OCI-LY1 (cell line): ENCODE data around the gene NFIA.

ENCODE experiments used
- H2AFZ ChIP-seq: fragments of 200-600 bp; sonication (generic), shearing (Covaris generic); 2 replicates; pipeline ENCODE4 v1.6.0; 2014; ENCODE audit warnings: antibody characterized with exemption, mild to moderate bottlenecking, low read length
- H3F3A ChIP-seq: fragments of 200-600 bp; sonication (generic), shearing (Covaris generic); 2 replicates; pipeline ENCODE4 v1.6.0; 2014; ENCODE audit warnings: mild to moderate bottlenecking, antibody characterized with exemption, low read length, moderate library complexity; ENCODE audit not compliant: insufficient read depth
- H3K27ac ChIP-seq: fragments of 200-600 bp; sonication (generic); 2 replicates; pipeline ENCODE4 v1.5.1; 2014; ENCODE audit warnings: low read length, mixed run types, mild to moderate bottlenecking, low read depth; ENCODE audit not compliant: poor library complexity, severe bottlenecking
- H3K27me3 ChIP-seq: fragments of 200-600 bp; sonication (generic); 2 replicates; pipeline ENCODE4 v1.6.0; 2014; ENCODE audit warnings: antibody characterized with exemption, mild to moderate bottlenecking, low read length, moderate library complexity; ENCODE audit not compliant: insufficient read depth
- H3K36me3 ChIP-seq: fragments of 200-600 bp; sonication (generic); 2 replicates; pipeline ENCODE4 v1.6.1; 2014; ENCODE audit warnings: mild to moderate bottlenecking, antibody characterized with exemption, low read length, moderate library complexity, mixed read lengths; ENCODE audit not compliant: insufficient read depth
- H3K4me1 ChIP-seq: fragments of 200-600 bp; sonication (generic); 2 replicates; pipeline ENCODE4 v1.5.1; 2014; ENCODE audit warnings: mild to moderate bottlenecking, low read length, moderate library complexity; ENCODE audit not compliant: insufficient read depth, severe bottlenecking
- H3K4me2 ChIP-seq: fragments of 200-600 bp; sonication (generic), shearing (Covaris generic); 2 replicates; pipeline ENCODE4 v1.6.1; 2014; ENCODE audit warnings: low read length
- H3K4me3 ChIP-seq: fragments of 200-600 bp; sonication (generic); 2 replicates; pipeline ENCODE4 v1.5.1; 2014; ENCODE audit warnings: low read length, low read depth, mild to moderate bottlenecking, mixed read lengths; ENCODE audit not compliant: poor library complexity, severe bottlenecking
- H3K79me2 ChIP-seq: fragments of 200-600 bp; shearing (Covaris generic); 2 replicates; pipeline ENCODE4 v1.6.1; 2016; ENCODE audit warnings: mixed run types, low read length, mixed read lengths; ENCODE audit not compliant: insufficient read depth
- H3K9ac ChIP-seq: fragments of 200-600 bp; sonication (generic), shearing (Covaris generic); 2 replicates; pipeline ENCODE4 v1.6.1; 2014; ENCODE audit warnings: mild to moderate bottlenecking, low read length, mixed read lengths
- H3K9me2 ChIP-seq: fragments of 200-600 bp; sonication (generic), shearing (Covaris generic); 2 replicates; pipeline ENCODE4 v1.6.1; 2014; ENCODE audit warnings: low read depth, mild to moderate bottlenecking, low read length, mixed read lengths
- H3K9me3 ChIP-seq: fragments of 200-600 bp; shearing (Covaris generic); 2 replicates; pipeline ENCODE4 v1.6.1; 2014; ENCODE audit warnings: low read length, mixed read lengths
- H4K20me1 ChIP-seq: fragments of 200-600 bp; sonication (generic), shearing (Covaris generic); 2 replicates; pipeline ENCODE4 v1.6.0; 2016; ENCODE audit warnings: mild to moderate bottlenecking, low read length; ENCODE audit not compliant: insufficient read depth
- CTCF ChIP-seq: fragments of 200-600 bp; sonication (generic), shearing (Covaris generic); IDR thresholded peaks from 2 replicates; pipeline ENCODE4 v1.5.1; 2017; ENCODE audit warnings: mild to moderate bottlenecking, antibody characterized with exemption, low read length, moderate library complexity, mixed read lengths
- EZH2 ChIP-seq: fragments of 200-600 bp; sonication (generic), shearing (Covaris generic); IDR thresholded peaks from 2 replicates; pipeline ENCODE4 v1.8.0; 2017; ENCODE audit warnings: borderline replicate concordance, mixed run types, mild to moderate bottlenecking, antibody characterized with exemption, low read length, moderate library complexity, mixed read lengths

NFIA gene

DNA sequence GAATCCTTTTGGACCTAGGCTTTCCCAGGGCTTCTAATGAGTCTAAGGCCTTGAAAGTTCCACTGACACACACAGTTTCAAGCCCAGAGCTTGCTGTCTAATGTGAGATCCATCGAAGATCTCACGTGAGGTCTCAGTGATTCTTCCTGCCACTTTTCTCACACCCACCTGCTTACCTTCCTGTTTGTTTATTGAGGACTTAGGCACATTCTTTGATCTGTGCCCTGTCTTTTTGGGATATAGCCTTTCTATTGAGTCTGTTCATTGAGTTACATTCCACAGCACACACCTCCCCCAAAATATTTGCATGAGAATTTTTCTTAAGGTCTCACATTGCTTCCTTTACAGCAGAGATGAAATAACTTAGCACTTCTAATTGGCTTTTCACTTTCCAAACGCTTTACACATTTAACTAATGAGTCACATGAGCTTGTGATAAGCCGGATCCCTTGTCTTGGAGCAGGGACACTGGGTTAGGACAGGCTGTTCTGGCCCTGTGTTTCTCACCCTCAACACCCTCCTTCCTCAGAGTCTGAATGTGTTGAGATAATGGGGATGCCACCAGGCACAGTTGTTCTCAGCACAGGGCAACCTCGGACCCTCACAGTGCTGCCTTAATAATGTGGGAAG lies 354.2 kb downstream of the NFIA start:
- Histone ChIP-seq H3K79me2 (no peaks in the 10 kb centered on the region), H3K9ac (no peak overlapping the region), H3K4me2 (no peak overlapping the region), H3K4me1 (peaks cover 12% of the 10 kb centered on the region), H3K4me3 (no peak overlapping the region), H3K9me2 (no peaks in the 10 kb centered on the region), H3K27me3 (no peaks in the 10 kb centered on the region), H3F3A (no peaks in the 10 kb centered on the region), H3K27ac (no peak overlapping the region), H2AFZ (no peak overlapping the region), H3K9me3 (no peaks in the 10 kb centered on the region), H3K36me3 (no peaks in the 10 kb centered on the region), H4K20me1 (no peaks in the 10 kb centered on the region)
- TF ChIP-seq EZH2: no peak
- TF ChIP-seq CTCF: no peak

- Histone ChIP-seq H3K27ac (no peak overlapping the region), H3K9me3 (no peaks in the 10 kb centered on the region), H3K27me3 (no peaks in the 10 kb centered on the region), H3K36me3 (no peaks in the 10 kb centered on the region), H3K9ac (no peak overlapping the region), H3K79me2 (no peaks in the 10 kb centered on the region), H3K4me3 (no peak overlapping the region), H3K4me1 (peaks cover 26% of the 10 kb centered on the region), H2AFZ (no peak overlapping the region), H3F3A (no peaks in the 10 kb centered on the region), H3K9me2 (no peaks in the 10 kb centered on the region), H4K20me1 (no peaks in the 10 kb centered on the region), H3K4me2 (no peak overlapping the region)
- no peak for TF ChIP-seq EZH2
- TF ChIP-seq CTCF: no peak
Measured at GRCh38 chr1:61439234-61439633, 356.9 kb downstream of the NFIA start.

DNA sequence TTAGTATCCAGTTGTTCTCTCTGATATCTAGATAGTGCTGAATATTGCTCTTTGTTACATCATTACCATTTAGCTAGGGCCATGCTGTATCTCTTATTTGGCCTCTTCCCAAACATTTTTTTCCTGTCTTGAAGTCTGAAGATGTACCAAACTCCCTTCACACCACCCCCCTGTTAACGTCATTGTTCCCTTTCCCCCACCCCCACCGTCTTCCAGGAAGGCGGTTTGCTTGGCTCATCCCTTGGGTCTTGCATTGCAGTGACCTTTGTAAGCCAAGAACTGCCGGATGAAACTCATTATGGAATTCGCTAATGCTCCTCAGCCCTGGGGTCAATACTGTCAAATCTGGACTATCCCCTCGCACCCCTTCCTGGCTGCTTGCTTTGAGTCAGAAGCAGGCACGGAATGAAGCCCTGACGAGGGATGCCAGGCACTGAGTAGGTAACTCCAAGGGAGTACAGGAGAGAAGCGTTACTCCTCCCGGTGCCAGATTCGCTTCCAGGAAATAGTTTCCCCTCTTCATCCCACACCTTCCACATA lies 359.4 kb downstream of the NFIA start:
- Histone ChIP-seq H3K36me3 (no peaks in the 10 kb centered on the region), H3K4me2 (no peak overlapping the region), H3K27ac (no peak overlapping the region), H3K4me1 (peaks cover 29% of the 10 kb centered on the region), H3F3A (no peaks in the 10 kb centered on the region), H3K9me3 (no peaks in the 10 kb centered on the region), H2AFZ (no peak overlapping the region), H3K9me2 (no peaks in the 10 kb centered on the region), H3K4me3 (no peak overlapping the region), H3K79me2 (no peaks in the 10 kb centered on the region), H3K27me3 (no peaks in the 10 kb centered on the region), H3K9ac (no peak overlapping the region), H4K20me1 (no peaks in the 10 kb centered on the region)
- TF ChIP-seq CTCF (no peak), EZH2 (no peak)
